ENCODE data around the gene SELENON. TPM values are rescaled to one million over a fixed set of nuclear protein-coding genes. Genes with fewer than 3 reads are reported as not detected.
A peak's percentile ranks its signal among the peaks of the same experiment; 100 is the strongest.

Gene SELENON
- total and polyA plus RNA-seq, 2 of the 13 experiments (the other 11 are each of a cell fraction or from before 2014, with no cell fraction given) = 3.8 to 8.0 TPM

DNA sequence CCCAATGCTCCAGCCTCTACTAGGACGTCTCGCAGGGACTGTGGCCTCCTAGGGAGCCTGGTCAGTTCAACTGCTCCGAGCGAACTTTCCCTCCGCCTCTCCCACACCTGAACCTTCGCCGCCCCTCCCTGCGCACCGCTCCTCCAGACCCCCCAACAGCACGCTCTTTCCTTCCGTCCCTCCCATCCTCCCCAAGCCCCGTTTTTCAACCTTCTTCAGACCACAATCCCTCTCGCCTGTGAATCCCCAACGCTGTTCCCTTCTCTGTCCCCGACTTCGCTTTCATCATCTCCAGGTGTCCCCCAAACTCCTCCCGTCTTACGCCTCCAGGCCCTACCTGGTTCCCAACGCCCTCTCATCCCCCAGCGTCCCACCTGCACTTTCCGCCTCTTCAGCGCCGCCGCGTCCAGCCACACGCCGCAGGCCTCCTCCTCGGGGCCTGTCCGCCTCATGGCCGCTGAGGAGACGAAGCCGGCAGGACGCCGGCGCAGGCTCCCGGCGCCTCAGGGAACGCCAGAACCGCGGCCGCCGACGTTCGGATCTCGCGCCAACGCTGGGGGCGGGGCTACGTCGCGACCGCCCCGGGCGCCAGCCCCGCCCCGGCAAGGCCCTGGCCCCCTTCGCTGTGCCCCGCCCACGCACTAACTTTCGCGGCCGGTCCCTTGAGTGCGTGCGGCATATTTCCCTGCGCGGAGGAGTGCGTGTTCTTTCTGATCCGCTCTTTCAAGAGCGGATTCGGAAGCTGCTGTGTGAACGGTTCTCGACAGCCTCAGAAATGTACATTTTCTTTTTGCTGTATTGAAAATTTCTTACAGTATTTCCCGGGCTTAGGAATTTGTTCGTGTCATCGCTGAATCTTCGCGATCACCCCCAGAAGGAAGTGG lies 59.2 kb downstream of the SELENON start, which contains the start of gene AUNIP (continued):
- TF ChIP-seq ZBTB38 (CRISPR knock-in tag; IDR thresholded peaks at IDR 0.05) = peak; percentile 42; the same call in 1 of the 2 replicates
- TF ChIP-seq, protein P1, sequence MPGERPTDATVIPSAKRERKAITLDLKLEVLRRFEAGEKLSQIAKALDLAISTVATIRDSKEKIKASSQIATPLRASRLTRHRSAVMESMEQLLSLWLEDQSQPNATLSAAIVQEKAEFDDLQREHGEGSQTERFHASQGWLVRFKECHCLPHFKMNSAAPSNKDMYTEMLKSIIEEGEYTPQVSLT (CRISPR knock-in tag; IDR thresholded peaks at IDR 0.05; ENCODE audit: borderline replicate concordance, low read depth) = no peak
- no peak for TF ChIP-seq IRF2 (CRISPR knock-in tag; IDR thresholded peaks at IDR 0.05)
- TF ChIP-seq, protein P2, sequence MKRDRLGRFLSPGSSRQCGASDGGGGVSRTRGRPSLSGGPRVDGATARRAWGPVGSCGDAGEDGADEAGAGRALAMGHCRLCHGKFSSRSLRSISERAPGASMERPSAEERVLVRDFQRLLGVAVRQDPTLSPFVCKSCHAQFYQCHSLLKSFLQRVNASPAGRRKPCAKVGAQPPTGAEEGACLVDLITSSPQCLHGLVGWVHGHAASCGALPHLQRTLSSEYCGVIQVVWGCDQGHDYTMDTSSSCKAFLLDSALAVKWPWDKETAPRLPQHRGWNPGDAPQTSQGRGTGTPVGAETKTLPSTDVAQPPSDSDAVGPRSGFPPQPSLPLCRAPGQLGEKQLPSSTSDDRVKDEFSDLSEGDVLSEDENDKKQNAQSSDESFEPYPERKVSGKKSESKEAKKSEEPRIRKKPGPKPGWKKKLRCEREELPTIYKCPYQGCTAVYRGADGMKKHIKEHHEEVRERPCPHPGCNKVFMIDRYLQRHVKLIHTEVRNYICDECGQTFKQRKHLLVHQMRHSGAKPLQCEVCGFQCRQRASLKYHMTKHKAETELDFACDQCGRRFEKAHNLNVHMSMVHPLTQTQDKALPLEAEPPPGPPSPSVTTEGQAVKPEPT (CRISPR knock-in tag; IDR thresholded peaks at IDR 0.05; ENCODE audit: low read depth) = no peak
- TF ChIP-seq HOXA3 (CRISPR knock-in tag; IDR thresholded peaks at IDR 0.05) = peak; percentile 64; the same call in 1 of the 2 replicates
- TF ChIP-seq, protein P3, sequence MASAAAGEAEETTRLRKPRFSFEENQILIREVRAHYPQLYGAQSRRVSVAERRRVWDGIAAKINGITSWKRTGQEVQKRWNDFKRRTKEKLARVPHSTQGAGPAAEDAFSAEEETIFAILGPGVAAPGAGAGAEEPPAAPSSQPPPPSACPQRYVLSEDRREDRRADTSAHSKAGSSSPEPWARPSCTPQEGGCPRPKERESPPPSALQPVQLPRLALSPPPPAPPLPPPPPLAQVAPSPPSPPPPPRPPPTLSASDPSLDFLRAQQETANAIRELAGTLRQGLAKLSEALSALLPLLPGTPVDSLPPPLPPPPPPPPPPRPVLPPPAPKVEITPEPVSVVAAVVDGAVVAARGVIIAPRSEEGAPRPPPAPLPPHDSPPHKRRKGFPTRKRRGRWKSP (CRISPR knock-in tag; IDR thresholded peaks at IDR 0.05) = 0 out of 2 replicates have a peak, but pooled peaks have one; percentile 41
- peak; percentile 77 for TF ChIP-seq TAF1 (CRISPR knock-in tag; IDR thresholded peaks at IDR 0.05)
- TF ChIP-seq, protein P4, sequence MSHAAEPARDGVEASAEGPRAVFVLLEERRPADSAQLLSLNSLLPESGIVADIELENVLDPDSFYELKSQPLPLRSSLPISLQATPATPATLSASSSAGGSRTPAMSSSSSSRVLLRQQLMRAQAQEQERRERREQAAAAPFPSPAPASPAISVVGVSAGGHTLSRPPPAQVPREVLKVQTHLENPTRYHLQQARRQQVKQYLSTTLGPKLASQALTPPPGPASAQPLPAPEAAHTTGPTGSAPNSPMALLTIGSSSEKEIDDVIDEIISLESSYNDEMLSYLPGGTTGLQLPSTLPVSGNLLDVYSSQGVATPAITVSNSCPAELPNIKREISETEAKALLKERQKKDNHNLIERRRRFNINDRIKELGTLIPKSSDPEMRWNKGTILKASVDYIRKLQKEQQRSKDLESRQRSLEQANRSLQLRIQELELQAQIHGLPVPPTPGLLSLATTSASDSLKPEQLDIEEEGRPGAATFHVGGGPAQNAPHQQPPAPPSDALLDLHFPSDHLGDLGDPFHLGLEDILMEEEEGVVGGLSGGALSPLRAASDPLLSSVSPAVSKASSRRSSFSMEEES (CRISPR knock-in tag; IDR thresholded peaks at IDR 0.05) = 0 out of 2 replicates have a peak, but pooled peaks have one; percentile 1
- TF ChIP-seq, protein P5, sequence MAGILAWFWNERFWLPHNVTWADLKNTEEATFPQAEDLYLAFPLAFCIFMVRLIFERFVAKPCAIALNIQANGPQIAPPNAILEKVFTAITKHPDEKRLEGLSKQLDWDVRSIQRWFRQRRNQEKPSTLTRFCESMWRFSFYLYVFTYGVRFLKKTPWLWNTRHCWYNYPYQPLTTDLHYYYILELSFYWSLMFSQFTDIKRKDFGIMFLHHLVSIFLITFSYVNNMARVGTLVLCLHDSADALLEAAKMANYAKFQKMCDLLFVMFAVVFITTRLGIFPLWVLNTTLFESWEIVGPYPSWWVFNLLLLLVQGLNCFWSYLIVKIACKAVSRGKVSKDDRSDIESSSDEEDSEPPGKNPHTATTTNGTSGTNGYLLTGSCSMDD (CRISPR knock-in tag; IDR thresholded peaks at IDR 0.05) = no peak
- TF ChIP-seq THAP11 (CRISPR knock-in tag; IDR thresholded peaks at IDR 0.05) = peak; percentile 71
- no peak for TF ChIP-seq ZSCAN25 (CRISPR knock-in tag; IDR thresholded peaks at IDR 0.05)
- TF ChIP-seq CEBPG (CRISPR knock-in tag; IDR thresholded peaks at IDR 0.05) = no peak
- TF ChIP-seq NAIF1 (CRISPR knock-in tag; IDR thresholded peaks at IDR 0.05; ENCODE audit: borderline replicate concordance) = no peak
- peak; percentile 98 for TF ChIP-seq HDAC1 (CRISPR knock-in tag; IDR thresholded peaks at IDR 0.05)
- no peak for TF ChIP-seq CHD2 (IDR thresholded peaks at IDR 0.05; ENCODE audit: low read depth, low read length)
- TF ChIP-seq, protein P6, sequence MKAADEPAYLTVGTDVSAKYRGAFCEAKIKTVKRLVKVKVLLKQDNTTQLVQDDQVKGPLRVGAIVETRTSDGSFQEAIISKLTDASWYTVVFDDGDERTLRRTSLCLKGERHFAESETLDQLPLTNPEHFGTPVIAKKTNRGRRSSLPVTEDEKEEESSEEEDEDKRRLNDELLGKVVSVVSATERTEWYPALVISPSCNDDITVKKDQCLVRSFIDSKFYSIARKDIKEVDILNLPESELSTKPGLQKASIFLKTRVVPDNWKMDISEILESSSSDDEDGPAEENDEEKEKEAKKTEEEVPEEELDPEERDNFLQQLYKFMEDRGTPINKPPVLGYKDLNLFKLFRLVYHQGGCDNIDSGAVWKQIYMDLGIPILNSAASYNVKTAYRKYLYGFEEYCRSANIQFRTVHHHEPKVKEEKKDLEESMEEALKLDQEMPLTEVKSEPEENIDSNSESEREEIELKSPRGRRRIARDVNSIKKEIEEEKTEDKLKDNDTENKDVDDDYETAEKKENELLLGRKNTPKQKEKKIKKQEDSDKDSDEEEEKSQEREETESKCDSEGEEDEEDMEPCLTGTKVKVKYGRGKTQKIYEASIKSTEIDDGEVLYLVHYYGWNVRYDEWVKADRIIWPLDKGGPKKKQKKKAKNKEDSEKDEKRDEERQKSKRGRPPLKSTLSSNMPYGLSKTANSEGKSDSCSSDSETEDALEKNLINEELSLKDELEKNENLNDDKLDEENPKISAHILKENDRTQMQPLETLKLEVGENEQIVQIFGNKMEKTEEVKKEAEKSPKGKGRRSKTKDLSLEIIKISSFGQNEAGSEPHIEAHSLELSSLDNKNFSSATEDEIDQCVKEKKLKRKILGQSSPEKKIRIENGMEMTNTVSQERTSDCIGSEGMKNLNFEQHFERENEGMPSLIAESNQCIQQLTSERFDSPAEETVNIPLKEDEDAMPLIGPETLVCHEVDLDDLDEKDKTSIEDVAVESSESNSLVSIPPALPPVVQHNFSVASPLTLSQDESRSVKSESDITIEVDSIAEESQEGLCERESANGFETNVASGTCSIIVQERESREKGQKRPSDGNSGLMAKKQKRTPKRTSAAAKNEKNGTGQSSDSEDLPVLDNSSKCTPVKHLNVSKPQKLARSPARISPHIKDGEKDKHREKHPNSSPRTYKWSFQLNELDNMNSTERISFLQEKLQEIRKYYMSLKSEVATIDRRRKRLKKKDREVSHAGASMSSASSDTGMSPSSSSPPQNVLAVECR (CRISPR knock-in tag; IDR thresholded peaks at IDR 0.05; ENCODE audit: borderline replicate concordance) = peak; percentile 100
